ENCODE data around the gene MIA. TPM values are rescaled to one million over a fixed set of nuclear protein-coding genes. Genes with fewer than 3 reads are reported as not detected.

MIA gene
- total and polyA plus RNA-seq, 2 donors (not counting 1 experiment from before 2014, with no cell fraction given): 0.37 to 5.7 TPM

- peaks cover 36% of the 10 kb centered on the region for H3K4me1 Mint-ChIP-seq
- Histone ChIP-seq H3K79me2 (ENCODE audit: control insufficient read depth, insufficient read depth, low read length) (peaks cover 14% of the 10 kb centered on the region), H3K27ac (ENCODE audit: low read length in 2 of 2) (no peak overlapping the region), H3K36me3 (replicated peaks in 1 of 2; ENCODE audit: control extremely low read depth in 1 of 2, control insufficient read depth in 1 of 2, extremely low read depth in 1 of 2, insufficient read depth in 2 of 2, low read length in 1 of 2) (peaks cover 0 to 17% of the 10 kb centered on the region in 2 experiments), H4K20me1 (ENCODE audit: control insufficient read depth, insufficient read depth, low read length, poor library complexity, severe bottlenecking) (peaks cover 19% of the 10 kb centered on the region), H3K4me3 (ENCODE audit: control extremely low read depth in 1 of 5, extremely low read depth in 1 of 5, insufficient read depth in 1 of 5, low read depth in 2 of 5, low read length in 4 of 5) (no peak overlapping the region), H3K4me1 (ENCODE audit: control insufficient read depth in 2 of 2, insufficient read depth in 2 of 2, low read length in 2 of 2) (peaks cover 11 to 33% of the 10 kb centered on the region in 2 donors), H3K9ac (ENCODE audit: low read length) (no peak overlapping the region), H3K27me3 (replicated peaks in 1 of 4; ENCODE audit: control extremely low read depth in 1 of 4, control insufficient read depth in 3 of 4, insufficient read depth in 4 of 4, low read length in 3 of 4) (no peaks in the 10 kb centered on the region), H2AFZ (ENCODE audit: insufficient read depth, low read depth, low read length, poor library complexity, severe bottlenecking) (no peak overlapping the region), H3K4me2 (replicated peaks; ENCODE audit: low read depth, low read length, poor library complexity, severe bottlenecking) (no peak overlapping the region), H3K9me3 (ENCODE audit: control extremely low read depth in 1 of 3, control insufficient read depth in 2 of 3, insufficient read depth in 1 of 3, low read length in 2 of 3) (no peaks in the 10 kb centered on the region)
- no peak overlapping the region for H3K27ac Mint-ChIP-seq
- no peak for TF ChIP-seq EZH2 (IDR thresholded peaks at IDR 0.05; ENCODE audit: borderline replicate concordance, insufficient read depth, low read depth, low read length, poor library complexity, severe bottlenecking)
- TF ChIP-seq CTCF (IDR thresholded peaks at IDR 0.05): no peak
- intact Hi-C loops (cut with micrococcal nuclease): loop anchor here (2.0 kb wide), 1 partner anchor 14 kb away; the partner anchor contains the start of gene EGLN2
- CTCF ChIA-PET: interaction anchor here (1.8 kb wide), 1 partner anchor 92 kb away, joined by 5 read pairs; no protein-coding TSS in a partner anchor
- ATAC-seq (ENCODE audit: low read depth): no peak
- no peaks in the 10 kb centered on the region for H3K27me3 Mint-ChIP-seq
- no CpG with 5 or more reads among the region's 4 CpGs for WGBS (ENCODE audit: insufficient coverage)
- POLR2A ChIA-PET: interaction anchor here (1.1 kb wide), 1 partner anchor 63 kb away, joined by 5 read pairs; the partner anchor contains the start of genes ACTMAP and SNRPA
- H3K4me3 Mint-ChIP-seq: peak overlapping the region; percentile 97
- DNase-seq: no peak
- H3K9me3 Mint-ChIP-seq (ENCODE audit: insufficient read depth): no peaks in the 10 kb centered on the region
Measured at GRCh38 chr19:40813182-40813581, 37.9 kb downstream of the MIA start.

GRCh38 chr19:40815223-40815622 is 39.9 kb downstream of the MIA start:
- ChIA-PET POLR2A (no interaction called here), CTCF (interaction anchor here (0.6 to 1.7 kb wide), 4 partner anchors 9 to 152 kb away, joined by 3 to 4 read pairs (median 4); no protein-coding TSS in a partner anchor)
- intact Hi-C loops (cut with micrococcal nuclease): loop anchor here (5.0 kb wide), 1 partner anchor 38 kb away; the partner anchor contains the start of genes MIA and RAB4B
- H3K27me3 Mint-ChIP-seq: no peaks in the 10 kb centered on the region
- H3K4me3 Mint-ChIP-seq: no peak overlapping the region
- no peaks in the 10 kb centered on the region for H3K9me3 Mint-ChIP-seq (ENCODE audit: insufficient read depth)
- H3K79me2 ChIP-seq (ENCODE audit: control insufficient read depth, insufficient read depth, low read length): no peaks in the 10 kb centered on the region
- peaks cover 41% of the 10 kb centered on the region for H3K4me1 Mint-ChIP-seq
- peaks cover 25 to 47% of the 10 kb centered on the region in 2 donors for H3K4me1 ChIP-seq (ENCODE audit: control insufficient read depth in 2 of 2, insufficient read depth in 2 of 2, low read length in 2 of 2)
- TF ChIP-seq EZH2 (IDR thresholded peaks at IDR 0.05; ENCODE audit: borderline replicate concordance, insufficient read depth, low read depth, low read length, poor library complexity, severe bottlenecking) (no peak), CTCF (IDR thresholded peaks at IDR 0.05) (no peak)
- H3K27ac ChIP-seq (ENCODE audit: low read length in 2 of 2): no peak overlapping the region
- H3K9ac ChIP-seq (ENCODE audit: low read length): no peak overlapping the region
- H2AFZ ChIP-seq (ENCODE audit: insufficient read depth, low read depth, low read length, poor library complexity, severe bottlenecking): no peak overlapping the region
- no peaks in the 10 kb centered on the region for H3K27me3 ChIP-seq (replicated peaks in 1 of 4; ENCODE audit: control extremely low read depth in 1 of 4, control insufficient read depth in 3 of 4, insufficient read depth in 4 of 4, low read length in 3 of 4)
- no peak overlapping the region for H3K4me3 ChIP-seq (ENCODE audit: control extremely low read depth in 1 of 5, extremely low read depth in 1 of 5, insufficient read depth in 1 of 5, low read depth in 2 of 5, low read length in 4 of 5)
- no peaks in the 10 kb centered on the region for H3K9me3 ChIP-seq (ENCODE audit: control extremely low read depth in 1 of 3, control insufficient read depth in 2 of 3, insufficient read depth in 1 of 3, low read length in 2 of 3)
- 98% methylated on average over 3 of the region's 4 CpGs for WGBS (ENCODE audit: insufficient coverage)
- no peaks in the 10 kb centered on the region for H4K20me1 ChIP-seq (ENCODE audit: control insufficient read depth, insufficient read depth, low read length, poor library complexity, severe bottlenecking)
- no peak for DNase-seq
- no peak for ATAC-seq (ENCODE audit: low read depth)
- H3K36me3 ChIP-seq (replicated peaks in 1 of 2; ENCODE audit: control extremely low read depth in 1 of 2, control insufficient read depth in 1 of 2, extremely low read depth in 1 of 2, insufficient read depth in 2 of 2, low read length in 1 of 2): no peaks in the 10 kb centered on the region
- no peak overlapping the region for H3K27ac Mint-ChIP-seq
- no peak overlapping the region for H3K4me2 ChIP-seq (replicated peaks; ENCODE audit: low read depth, low read length, poor library complexity, severe bottlenecking)
